Colonic mucosa (tissue), 4 donors: Measurements from ENCODE around the gene FARP2. TPM values are rescaled to one million over a fixed set of nuclear protein-coding genes. Genes with fewer than 3 reads are reported as not detected.

Source experiments
- DNase-seq: peaks from one replicate; pipeline ENCODE4 v3.0.0-alpha.2; 2020
- H3K27ac ChIP-seq: fragments of 200-600 bp; one replicate; pipeline ENCODE4 v1.8.0; 2021
- H3K27me3 ChIP-seq: fragments of 200-600 bp; one replicate; pipeline ENCODE4 v1.8.0; 2021
- H3K36me3 ChIP-seq: fragments of 200-600 bp; one replicate; pipeline ENCODE4 v1.8.0; 2021
- H3K4me1 ChIP-seq: fragments of 200-600 bp; one replicate; pipeline ENCODE4 v1.8.0; 2021; ENCODE audit warnings: mild to moderate bottlenecking
- H3K4me3 ChIP-seq: fragments of 200-600 bp; one replicate; pipeline ENCODE4 v1.8.0; 2021
- H3K9ac ChIP-seq, 2 donors: one replicate each; pipeline ENCODE4 v1.7.0; 2013; ENCODE audit warnings: control low read depth in 2 of 2, low read depth in 2 of 2, low read length in 2 of 2
- H3K9me3 ChIP-seq: fragments of 200-600 bp; one replicate; pipeline ENCODE4 v1.8.0; 2021
- CTCF ChIP-seq: fragments of 200-600 bp; IDR thresholded peaks from one replicate; pipeline ENCODE4 v1.8.0; 2022; ENCODE audit warnings: antibody characterized with exemption, mild to moderate bottlenecking
- intact Hi-C: fragments of 100-400 bp; cut with DNase I; formaldehyde crosslinking; loops from one replicate; pipeline ENCODE4 v1.14.1; 2022
- total RNA-seq, 2 donors: library from RNA; stranded (reverse); fragmentation: NEBNext Ultra II Directional in 1 of 2; extraction: Animal tissue kit (Norgen Biotek cat#: 25700) in 1 of 2; gene quantifications; one replicate each; pipeline ENCODE4 v1.2.1, GENCODE V29; 2021
- donor health status: healthy.
- donor health status: DM: no; HTN: no; CAD: no.
- donor health status: DM: no; HTN: no; CAD: no.

Gene FARP2
- total RNA-seq, 2 donors from 2014 or later, result 107 to 122 TPM

GRCh38 chr2:241494311-241494908 lies 138.3 kb downstream of the FARP2 start:
- Histone ChIP-seq H3K9ac (peak overlapping the region in 1 of 2 donors; percentile 73), H3K4me1 (no peaks in the 10 kb centered on the region), H3K4me3 (no peak overlapping the region), H3K27me3 (no peaks in the 10 kb centered on the region), H3K27ac (no peak overlapping the region), H3K9me3 (no peaks in the 10 kb centered on the region), H3K36me3 (peaks cover 12% of the 10 kb centered on the region)
- no peak for DNase-seq
- no peak for TF ChIP-seq CTCF
- intact Hi-C loops, result no loop called here

- no peak overlapping the region for H3K4me3 ChIP-seq
- no peak overlapping the region for H3K9ac ChIP-seq
- peaks cover 12% of the 10 kb centered on the region for H3K36me3 ChIP-seq
- H3K27me3 ChIP-seq, result no peaks in the 10 kb centered on the region
- H3K27ac ChIP-seq, result no peak overlapping the region
- no peak for DNase-seq
- no peaks in the 10 kb centered on the region for H3K4me1 ChIP-seq
- no peaks in the 10 kb centered on the region for H3K9me3 ChIP-seq
- no peak for TF ChIP-seq CTCF
- intact Hi-C loops, result no loop called here
Observed at GRCh38 chr2:241495172-241496002, 139.3 kb downstream of the FARP2 start.

DNA sequence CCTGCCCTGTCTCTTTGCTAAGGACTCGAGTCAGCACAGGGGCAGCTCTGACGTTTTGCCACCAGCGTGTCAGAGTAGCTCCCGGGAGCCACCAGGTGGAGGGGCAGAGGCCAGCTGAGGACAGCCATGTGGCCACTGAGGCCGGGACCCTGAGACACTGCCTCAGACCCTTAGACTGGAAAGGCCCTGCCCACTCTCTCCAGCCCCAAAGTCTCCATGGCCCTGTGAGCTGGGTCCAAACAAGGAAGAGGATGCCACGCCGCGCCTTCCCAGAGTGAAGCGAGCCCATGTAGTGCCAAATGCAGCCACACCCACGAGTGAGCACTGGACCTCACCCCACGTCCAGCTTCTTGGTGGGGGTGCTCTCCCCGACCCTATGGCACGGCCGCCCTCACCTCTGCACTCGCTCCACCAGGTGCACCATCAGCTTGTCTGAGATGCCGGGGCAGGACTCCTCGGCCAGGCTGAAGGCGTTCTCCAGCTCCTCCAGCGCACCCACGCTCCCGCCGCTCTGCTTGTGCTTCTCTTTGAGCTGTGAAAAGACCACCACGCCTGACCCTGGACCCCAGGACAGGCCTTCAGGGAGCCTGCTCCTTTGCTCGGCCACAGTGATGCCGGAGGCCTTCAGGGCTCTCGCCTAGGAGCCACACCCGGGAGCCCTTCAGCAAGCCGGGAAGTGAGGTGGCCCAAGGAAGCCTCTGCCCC lies 140.1 kb downstream of the FARP2 start:
- no peaks in the 10 kb centered on the region for H3K9me3 ChIP-seq
- peaks cover 12% of the 10 kb centered on the region for H3K36me3 ChIP-seq
- H3K27ac ChIP-seq, result no peak overlapping the region
- H3K4me3 ChIP-seq, result no peak overlapping the region
- no peak for TF ChIP-seq CTCF
- no peaks in the 10 kb centered on the region for H3K4me1 ChIP-seq
- H3K9ac ChIP-seq, result peak overlapping the region in 1 of 2 donors; percentile 30
- intact Hi-C loops, result no loop called here
- no peaks in the 10 kb centered on the region for H3K27me3 ChIP-seq
- DNase-seq, result no peak

DNA sequence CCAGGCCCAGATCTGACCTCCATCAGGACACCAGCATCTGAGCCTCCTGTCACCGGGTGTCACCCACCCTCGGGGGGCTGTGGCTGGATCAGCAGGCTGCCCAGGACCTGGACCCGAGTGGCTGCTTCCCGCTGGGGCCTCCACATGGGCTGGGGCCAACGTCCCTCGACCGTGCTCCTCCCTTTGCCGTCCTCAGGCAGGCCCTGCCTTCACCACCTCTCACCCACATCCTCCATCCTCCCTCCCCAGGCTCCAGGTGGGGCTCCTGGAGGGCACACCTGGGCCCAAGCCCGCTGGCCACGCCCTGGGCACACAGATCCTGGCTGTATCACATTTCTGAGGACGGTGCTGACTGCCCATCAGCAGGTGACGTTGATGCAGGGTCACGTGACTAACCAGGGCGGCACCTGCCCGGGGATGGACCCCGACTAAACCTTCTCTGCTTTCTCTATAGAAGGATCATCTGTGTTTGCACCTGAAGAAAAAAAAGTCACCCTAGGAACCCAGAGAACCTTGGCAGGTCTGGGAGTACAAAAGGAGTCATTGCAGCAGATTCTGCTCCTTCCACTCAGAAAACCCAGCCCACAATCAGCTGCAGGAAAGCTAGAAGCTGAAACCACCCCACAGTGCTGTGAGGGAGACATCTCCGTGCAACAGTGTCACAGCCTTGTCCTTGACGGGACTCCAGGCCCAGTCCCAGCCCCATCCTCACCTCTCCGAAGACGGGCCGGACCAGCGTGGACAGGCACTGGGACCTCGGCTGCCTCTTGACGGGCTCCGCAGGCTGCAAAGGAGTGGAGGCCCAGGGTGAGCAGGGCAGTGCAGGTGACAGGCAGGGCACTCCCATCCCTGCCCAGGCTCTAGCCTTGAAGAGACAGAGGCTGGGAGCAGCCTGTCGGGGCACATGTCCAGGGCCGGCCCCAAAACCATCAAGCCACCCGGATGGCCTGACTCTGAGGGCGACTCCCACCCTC lies 141.1 kb downstream of the FARP2 start:
- peak; percentile 77 for DNase-seq
- no peaks in the 10 kb centered on the region for H3K9me3 ChIP-seq
- intact Hi-C loops, result no loop called here

More for the DNA sequence above, 141.1 kb downstream of the FARP2 start:
- Histone ChIP-seq H3K9ac (peak overlapping the region; percentile 50 to 57), H3K27me3 (no peaks in the 10 kb centered on the region), H3K36me3 (peaks cover 12% of the 10 kb centered on the region), H3K4me1 (no peaks in the 10 kb centered on the region), H3K27ac (no peak overlapping the region), H3K4me3 (no peak overlapping the region)
- TF ChIP-seq CTCF, result no peak
